ENCODE results near the gene CNTNAP4.

GRCh38 chr16:76297941-76298340 is 20.7 kb downstream of the CNTNAP4 start:
- TF ChIP-seq BRCA1 (IDR thresholded peaks at IDR 0.05; ENCODE audit: low read depth, low read length) (no peak), CTCF (IDR thresholded peaks at IDR 0.05; ENCODE audit: control extremely low read depth in 1 of 3, insufficient read depth in 1 of 3, low read depth in 1 of 3, low read length in 3 of 3) (no peak), POLR2AphosphoS5 (IDR thresholded peaks at IDR 0.05; ENCODE audit: low read depth, low read length) (no peak)
